ENCODE results near the gene CAPN10. TPM values are rescaled to one million over a fixed set of nuclear protein-coding genes. Genes with fewer than 3 reads are reported as not detected.

The CAPN10 gene
- total RNA-seq, 2 donors from 2014 or later: 25.5 to 68.4 TPM

DNA sequence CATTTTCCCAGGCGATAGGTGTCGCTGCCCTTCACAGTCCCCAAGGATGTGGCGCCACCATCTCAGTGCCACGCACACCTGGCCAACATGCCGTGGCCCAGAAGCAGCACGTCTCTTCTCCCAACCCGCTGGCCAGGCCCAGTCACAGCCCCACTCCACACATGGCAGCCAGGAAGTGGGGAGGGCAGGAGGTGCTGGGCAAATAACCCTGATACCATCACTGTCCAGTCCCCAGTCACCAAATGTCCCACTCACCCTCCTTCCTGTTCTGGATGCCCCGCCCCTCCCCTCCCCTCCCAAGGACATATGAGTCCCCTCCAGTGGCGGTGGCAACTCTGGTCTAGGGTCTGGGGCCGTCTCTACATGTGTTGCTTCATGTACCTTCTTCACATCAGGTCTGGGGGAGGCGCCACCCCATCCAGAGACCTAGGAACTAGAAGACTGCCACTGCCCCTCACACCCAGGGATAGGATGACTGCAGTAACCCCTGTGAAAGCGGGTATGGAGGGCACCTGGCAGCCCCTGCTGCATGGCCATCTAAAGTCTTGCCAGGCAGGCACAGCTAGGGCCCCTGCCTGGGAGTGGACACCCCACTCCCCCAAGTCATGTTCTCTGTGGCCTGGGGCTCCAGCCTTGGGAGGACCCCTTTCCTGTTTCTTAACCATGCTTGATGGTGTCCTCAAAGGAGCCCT is 7.3 kb upstream of the CAPN10 start:
- Histone ChIP-seq H3K4me3 (no peak overlapping the region), H3K36me3 (peaks cover 11 to 23% of the 10 kb centered on the region in 2 donors)
- WGBS: 87% methylated on average over 12 of the region's 12 CpGs

DNA sequence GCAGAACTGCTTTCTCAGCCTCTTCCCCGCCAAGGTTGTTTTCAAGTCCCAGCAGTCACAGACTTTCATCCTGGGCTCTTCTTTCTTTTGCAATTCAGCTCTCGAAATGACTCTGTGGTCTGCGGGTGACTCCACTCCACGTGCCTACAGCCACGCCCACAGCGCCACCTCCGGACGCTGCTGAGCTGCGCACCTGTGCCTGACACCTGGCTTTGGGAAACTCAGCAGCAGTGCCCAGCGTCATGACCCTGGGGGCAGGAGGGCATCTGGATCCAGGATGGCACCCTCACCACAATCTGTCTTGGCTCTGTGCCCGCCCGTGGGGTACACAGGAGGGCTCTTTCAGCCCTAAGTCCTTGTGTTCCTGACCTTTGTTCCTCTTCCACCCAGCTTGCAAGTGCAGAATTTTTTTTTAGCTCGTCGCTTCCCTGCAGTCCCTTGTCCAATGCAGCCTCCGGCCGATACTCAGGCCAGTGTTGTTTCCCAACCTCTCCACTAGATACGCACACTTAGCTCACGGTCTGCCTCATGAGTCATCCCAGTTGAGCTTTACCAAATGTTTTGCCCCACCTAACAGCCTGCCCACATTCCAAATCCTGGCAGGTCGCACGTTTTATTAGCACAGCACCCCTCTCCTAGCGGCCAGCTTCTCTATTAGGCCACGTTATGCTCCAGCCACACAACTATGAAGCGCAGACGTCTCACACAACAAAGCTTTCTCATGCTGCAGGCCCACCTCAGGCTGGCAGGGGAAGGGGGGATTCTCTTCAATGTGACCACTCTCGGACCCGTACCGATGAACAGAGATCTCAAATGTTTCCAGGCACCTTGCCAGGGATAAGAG is 6.5 kb upstream of the CAPN10 start:
- Histone ChIP-seq H3K4me1 (replicated peaks) (peaks cover 6% of the 10 kb centered on the region), H3K27ac (peak overlapping the region; percentile 25 to 47), H3K4me3 (no peak overlapping the region), H3K36me3 (peaks cover 11 to 20% of the 10 kb centered on the region in 2 donors), H3K9me3 (no peaks in the 10 kb centered on the region), H3K27me3 (replicated peaks; ENCODE audit: insufficient read depth) (no peaks in the 10 kb centered on the region)
- DNase-seq (ENCODE audit: low spot score): no peak
- intact Hi-C loops (cut with DNase I): no loop called here
- WGBS: 50% methylated on average over 27 of the region's 27 CpGs
- TF ChIP-seq POLR2AphosphoS5 (IDR thresholded peaks at IDR 0.05) (peak; percentile 28), POLR2A (IDR thresholded peaks at IDR 0.05) (no peak)
- TF ChIP-seq, protein P1, sequence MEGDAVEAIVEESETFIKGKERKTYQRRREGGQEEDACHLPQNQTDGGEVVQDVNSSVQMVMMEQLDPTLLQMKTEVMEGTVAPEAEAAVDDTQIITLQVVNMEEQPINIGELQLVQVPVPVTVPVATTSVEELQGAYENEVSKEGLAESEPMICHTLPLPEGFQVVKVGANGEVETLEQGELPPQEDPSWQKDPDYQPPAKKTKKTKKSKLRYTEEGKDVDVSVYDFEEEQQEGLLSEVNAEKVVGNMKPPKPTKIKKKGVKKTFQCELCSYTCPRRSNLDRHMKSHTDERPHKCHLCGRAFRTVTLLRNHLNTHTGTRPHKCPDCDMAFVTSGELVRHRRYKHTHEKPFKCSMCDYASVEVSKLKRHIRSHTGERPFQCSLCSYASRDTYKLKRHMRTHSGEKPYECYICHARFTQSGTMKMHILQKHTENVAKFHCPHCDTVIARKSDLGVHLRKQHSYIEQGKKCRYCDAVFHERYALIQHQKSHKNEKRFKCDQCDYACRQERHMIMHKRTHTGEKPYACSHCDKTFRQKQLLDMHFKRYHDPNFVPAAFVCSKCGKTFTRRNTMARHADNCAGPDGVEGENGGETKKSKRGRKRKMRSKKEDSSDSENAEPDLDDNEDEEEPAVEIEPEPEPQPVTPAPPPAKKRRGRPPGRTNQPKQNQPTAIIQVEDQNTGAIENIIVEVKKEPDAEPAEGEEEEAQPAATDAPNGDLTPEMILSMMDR (IDR thresholded peaks at IDR 0.05): peak in 2 of 4 experiments; percentile 2 to 6

More for the DNA sequence above, 7.3 kb upstream of the CAPN10 start:
- no peak for DNase-seq (ENCODE audit: low spot score)
- no peaks in the 10 kb centered on the region for H3K27me3 ChIP-seq (replicated peaks; ENCODE audit: insufficient read depth)
- peak overlapping the region; percentile 25 to 47 for H3K27ac ChIP-seq
- intact Hi-C loops (cut with DNase I): no loop called here
- TF ChIP-seq POLR2AphosphoS5 (IDR thresholded peaks at IDR 0.05) (no peak), POLR2A (IDR thresholded peaks at IDR 0.05) (no peak)
- TF ChIP-seq, protein P1 (IDR thresholded peaks at IDR 0.05): no peak
- no peaks in the 10 kb centered on the region for H3K4me1 ChIP-seq (replicated peaks)
- no peaks in the 10 kb centered on the region for H3K9me3 ChIP-seq

DNA sequence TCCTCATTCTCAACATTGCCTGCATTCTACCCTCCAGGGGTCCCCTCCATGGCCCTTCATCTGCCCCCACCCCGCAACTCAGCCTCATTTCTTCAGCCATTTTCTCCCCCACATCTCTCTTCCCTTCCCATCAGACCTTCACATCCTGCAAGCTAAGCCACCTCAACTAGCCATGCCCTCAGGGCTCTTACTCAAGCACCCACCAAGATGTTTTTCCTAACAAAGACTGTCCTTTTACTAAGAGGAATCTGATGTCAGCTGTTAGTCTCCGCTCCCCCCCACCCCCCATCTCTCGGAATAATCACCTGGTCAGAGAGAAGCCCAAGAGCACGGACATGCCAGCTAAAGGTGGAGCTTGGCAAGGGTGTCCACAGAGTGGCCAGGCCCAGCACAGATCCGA is 4.7 kb upstream of the CAPN10 start:
- Histone ChIP-seq H3K36me3 (peaks cover 2 to 8% of the 10 kb centered on the region in 2 donors), H3K4me1 (replicated peaks) (peaks cover 10% of the 10 kb centered on the region), H3K4me3 (no peak overlapping the region), H3K9me3 (no peaks in the 10 kb centered on the region), H3K27me3 (replicated peaks; ENCODE audit: insufficient read depth) (no peaks in the 10 kb centered on the region), H3K27ac (no peak overlapping the region)
- intact Hi-C loops (cut with DNase I): no loop called here
- no peak for DNase-seq (ENCODE audit: low spot score)
- 91% methylated on average over 5 of the region's 5 CpGs for WGBS
- TF ChIP-seq POLR2AphosphoS5 (IDR thresholded peaks at IDR 0.05): no peak
- no peak for TF ChIP-seq POLR2A (IDR thresholded peaks at IDR 0.05)
- TF ChIP-seq, protein P1 (IDR thresholded peaks at IDR 0.05): no peak

DNA sequence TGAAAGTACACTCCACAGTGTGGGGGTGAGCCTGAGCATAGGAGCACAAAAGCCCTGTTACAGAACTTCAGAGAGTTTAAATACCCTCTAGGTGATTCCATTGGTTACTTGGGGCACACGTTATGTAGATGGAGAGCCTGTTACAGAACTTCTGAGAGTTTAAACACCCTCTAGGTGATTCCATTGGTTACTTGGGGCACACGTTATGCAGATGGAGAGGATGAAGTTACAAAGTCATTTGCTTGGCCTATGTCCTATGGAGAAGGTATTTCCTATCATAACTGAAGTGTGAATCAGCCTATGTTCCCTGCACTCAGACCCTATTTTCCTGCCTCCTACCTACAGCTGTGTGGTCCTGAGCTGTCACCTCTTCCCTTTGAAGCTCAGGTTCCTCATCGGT is 3.8 kb upstream of the CAPN10 start:
- no peak overlapping the region for H3K27ac ChIP-seq
- TF ChIP-seq, protein P1 (IDR thresholded peaks at IDR 0.05): no peak
- TF ChIP-seq POLR2A (IDR thresholded peaks at IDR 0.05) (no peak), POLR2AphosphoS5 (IDR thresholded peaks at IDR 0.05) (no peak)
- H3K4me3 ChIP-seq: no peak overlapping the region
- H3K36me3 ChIP-seq: no peaks in the 10 kb centered on the region
- H3K9me3 ChIP-seq: no peaks in the 10 kb centered on the region
- H3K4me1 ChIP-seq (replicated peaks): peaks cover 14% of the 10 kb centered on the region
- WGBS: 78% methylated on average over 3 of the region's 3 CpGs
- H3K27me3 ChIP-seq (replicated peaks; ENCODE audit: insufficient read depth): no peaks in the 10 kb centered on the region
- intact Hi-C loops (cut with DNase I): no loop called here
- DNase-seq (ENCODE audit: low spot score): no peak

All from prostate gland (tissue), 2 donors.